ENCODE data around the gene GLI1. TPM values are rescaled to one million over a fixed set of nuclear protein-coding genes. Genes with fewer than 3 reads are reported as not detected.

Gene GLI1
- total RNA-seq, 1 experiment from 2014 or later, result 6.4 TPM

DNA sequence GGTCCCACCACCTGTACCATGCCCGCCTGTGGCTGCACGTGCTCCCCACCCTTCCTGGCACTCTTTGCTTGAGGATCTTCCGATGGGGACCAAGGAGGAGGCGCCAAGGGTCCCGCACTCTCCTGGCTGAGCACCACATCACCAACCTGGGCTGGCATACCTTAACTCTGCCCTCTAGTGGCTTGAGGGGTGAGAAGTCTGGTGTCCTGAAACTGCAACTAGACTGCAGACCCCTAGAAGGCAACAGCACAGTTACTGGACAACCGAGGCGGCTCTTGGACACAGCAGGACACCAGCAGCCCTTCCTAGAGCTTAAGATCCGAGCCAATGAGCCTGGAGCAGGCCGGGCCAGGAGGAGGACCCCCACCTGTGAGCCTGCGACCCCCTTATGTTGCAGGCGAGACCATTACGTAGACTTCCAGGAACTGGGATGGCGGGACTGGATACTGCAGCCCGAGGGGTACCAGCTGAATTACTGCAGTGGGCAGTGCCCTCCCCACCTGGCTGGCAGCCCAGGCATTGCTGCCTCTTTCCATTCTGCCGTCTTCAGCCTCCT lies 3.4 kb upstream of the GLI1 start:
- Histone ChIP-seq H4K20me1 (ENCODE audit: insufficient read depth) (no peaks in the 10 kb centered on the region), H3K79me2 (ENCODE audit: insufficient read depth, low read length) (no peaks in the 10 kb centered on the region), H2AFZ (ENCODE audit: low read depth, low read length, poor library complexity, severe bottlenecking) (peak overlapping the region; percentile 75), H3K4me2 (ENCODE audit: low read length) (peak overlapping the region; percentile 44), H3K27me3 (ENCODE audit: insufficient read depth, low read length) (no peaks in the 10 kb centered on the region), H3K27ac (ENCODE audit: low read depth, low read length) (no peak overlapping the region), H3K4me1 (ENCODE audit: control insufficient read depth in 1 of 2, insufficient read depth in 2 of 2, low read length in 2 of 2) (peaks cover 38 to 58% of the 10 kb centered on the region in 2 experiments), H3K4me3 (replicated peaks in 1 of 2; ENCODE audit: low read depth in 1 of 2, low read length in 2 of 2) (peak overlapping the region in 1 of 2 experiments; percentile 19; a peak in 2 of 4 replicates), H3K9me2 (ENCODE audit: insufficient read depth) (no peaks in the 10 kb centered on the region), H3K36me3 (ENCODE audit: control insufficient read depth in 1 of 2, insufficient read depth in 2 of 2, low read length in 2 of 2) (no peaks in the 10 kb centered on the region), H3K9me3 (ENCODE audit: control insufficient read depth in 1 of 2, insufficient read depth in 1 of 2, low read depth in 1 of 2, low read length in 2 of 2) (no peaks in the 10 kb centered on the region), H3K9ac (ENCODE audit: low read length) (no peak overlapping the region)
- ChIA-PET POLR2A (interaction anchor here (1.1 kb wide), 1 partner anchor 29 kb away, joined by 3 read pairs; no protein-coding TSS in a partner anchor), RAD21 (ENCODE audit: low non-redundant PET in 1 of 2, low total read pairs in 2 of 2, uncharacterized antibody in 2 of 2, unreplicated experiment in 2 of 2) (no interaction called here), CTCF (interaction anchor here (0.6 to 2.5 kb wide), 12 partner anchors 11 to 270 kb away, joined by 3 to 23 read pairs (median 5); no protein-coding TSS in a partner anchor)
- TF ChIP-seq, protein P1, sequence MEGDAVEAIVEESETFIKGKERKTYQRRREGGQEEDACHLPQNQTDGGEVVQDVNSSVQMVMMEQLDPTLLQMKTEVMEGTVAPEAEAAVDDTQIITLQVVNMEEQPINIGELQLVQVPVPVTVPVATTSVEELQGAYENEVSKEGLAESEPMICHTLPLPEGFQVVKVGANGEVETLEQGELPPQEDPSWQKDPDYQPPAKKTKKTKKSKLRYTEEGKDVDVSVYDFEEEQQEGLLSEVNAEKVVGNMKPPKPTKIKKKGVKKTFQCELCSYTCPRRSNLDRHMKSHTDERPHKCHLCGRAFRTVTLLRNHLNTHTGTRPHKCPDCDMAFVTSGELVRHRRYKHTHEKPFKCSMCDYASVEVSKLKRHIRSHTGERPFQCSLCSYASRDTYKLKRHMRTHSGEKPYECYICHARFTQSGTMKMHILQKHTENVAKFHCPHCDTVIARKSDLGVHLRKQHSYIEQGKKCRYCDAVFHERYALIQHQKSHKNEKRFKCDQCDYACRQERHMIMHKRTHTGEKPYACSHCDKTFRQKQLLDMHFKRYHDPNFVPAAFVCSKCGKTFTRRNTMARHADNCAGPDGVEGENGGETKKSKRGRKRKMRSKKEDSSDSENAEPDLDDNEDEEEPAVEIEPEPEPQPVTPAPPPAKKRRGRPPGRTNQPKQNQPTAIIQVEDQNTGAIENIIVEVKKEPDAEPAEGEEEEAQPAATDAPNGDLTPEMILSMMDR (IDR thresholded peaks at IDR 0.05 in 2 of 3, conservative IDR thresholded peaks at IDR 0.05 in 1 of 3; ENCODE audit: borderline replicate concordance in 1 of 3, insufficient read depth in 1 of 3, low read depth in 2 of 3, low read length in 2 of 3), result peak in 2 of 3 experiments; percentile 79 to 80; a peak in 4 of 6 replicates
- TF ChIP-seq POLR2A (IDR thresholded peaks at IDR 0.05; ENCODE audit: borderline replicate concordance, extremely low read depth, insufficient read depth, insufficient read length) (no peak), EZH2phosphoT487 (IDR thresholded peaks at IDR 0.05; ENCODE audit: borderline replicate concordance) (no peak), CBX3 (IDR thresholded peaks at IDR 0.05; ENCODE audit: low read depth) (no peak), POLR2AphosphoS5 (IDR thresholded peaks at IDR 0.05; ENCODE audit: low read depth, low read length) (peak; percentile 16; the same call in 1 of the 2 replicates), ZNF274 (IDR thresholded peaks at IDR 0.05; ENCODE audit: low read depth, low read length) (no peak), FOSL1 (IDR thresholded peaks at IDR 0.05; ENCODE audit: low read depth) (no peak)
- TF ChIP-seq, protein P2, sequence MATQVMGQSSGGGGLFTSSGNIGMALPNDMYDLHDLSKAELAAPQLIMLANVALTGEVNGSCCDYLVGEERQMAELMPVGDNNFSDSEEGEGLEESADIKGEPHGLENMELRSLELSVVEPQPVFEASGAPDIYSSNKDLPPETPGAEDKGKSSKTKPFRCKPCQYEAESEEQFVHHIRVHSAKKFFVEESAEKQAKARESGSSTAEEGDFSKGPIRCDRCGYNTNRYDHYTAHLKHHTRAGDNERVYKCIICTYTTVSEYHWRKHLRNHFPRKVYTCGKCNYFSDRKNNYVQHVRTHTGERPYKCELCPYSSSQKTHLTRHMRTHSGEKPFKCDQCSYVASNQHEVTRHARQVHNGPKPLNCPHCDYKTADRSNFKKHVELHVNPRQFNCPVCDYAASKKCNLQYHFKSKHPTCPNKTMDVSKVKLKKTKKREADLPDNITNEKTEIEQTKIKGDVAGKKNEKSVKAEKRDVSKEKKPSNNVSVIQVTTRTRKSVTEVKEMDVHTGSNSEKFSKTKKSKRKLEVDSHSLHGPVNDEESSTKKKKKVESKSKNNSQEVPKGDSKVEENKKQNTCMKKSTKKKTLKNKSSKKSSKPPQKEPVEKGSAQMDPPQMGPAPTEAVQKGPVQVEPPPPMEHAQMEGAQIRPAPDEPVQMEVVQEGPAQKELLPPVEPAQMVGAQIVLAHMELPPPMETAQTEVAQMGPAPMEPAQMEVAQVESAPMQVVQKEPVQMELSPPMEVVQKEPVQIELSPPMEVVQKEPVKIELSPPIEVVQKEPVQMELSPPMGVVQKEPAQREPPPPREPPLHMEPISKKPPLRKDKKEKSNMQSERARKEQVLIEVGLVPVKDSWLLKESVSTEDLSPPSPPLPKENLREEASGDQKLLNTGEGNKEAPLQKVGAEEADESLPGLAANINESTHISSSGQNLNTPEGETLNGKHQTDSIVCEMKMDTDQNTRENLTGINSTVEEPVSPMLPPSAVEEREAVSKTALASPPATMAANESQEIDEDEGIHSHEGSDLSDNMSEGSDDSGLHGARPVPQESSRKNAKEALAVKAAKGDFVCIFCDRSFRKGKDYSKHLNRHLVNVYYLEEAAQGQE (IDR thresholded peaks at IDR 0.05; ENCODE audit: low read depth), result no peak
- intact Hi-C loops (cut with micrococcal nuclease), result no loop called here
- no peak for DNase-seq (ENCODE audit: low read depth, low spot score)
- BruUV-seq (replicated peaks), result no TSS peak
- peak; percentile 62 for ATAC-seq

Data from HCT116 (cell line).